GOT3 (cell line): ENCODE data around the gene FGGY.
"Not testable (repeated sequence)": the region's sequence is repeated elsewhere in the genome, so short reads cannot be mapped to it uniquely, and the experiment has no call there.

Experiments
- DNase-seq: peaks from one replicate; lab custom pipeline; 2025; ENCODE audit warnings: mixed read lengths; lab: John Stamatoyannopoulos, UW

FGGY gene, protein sequence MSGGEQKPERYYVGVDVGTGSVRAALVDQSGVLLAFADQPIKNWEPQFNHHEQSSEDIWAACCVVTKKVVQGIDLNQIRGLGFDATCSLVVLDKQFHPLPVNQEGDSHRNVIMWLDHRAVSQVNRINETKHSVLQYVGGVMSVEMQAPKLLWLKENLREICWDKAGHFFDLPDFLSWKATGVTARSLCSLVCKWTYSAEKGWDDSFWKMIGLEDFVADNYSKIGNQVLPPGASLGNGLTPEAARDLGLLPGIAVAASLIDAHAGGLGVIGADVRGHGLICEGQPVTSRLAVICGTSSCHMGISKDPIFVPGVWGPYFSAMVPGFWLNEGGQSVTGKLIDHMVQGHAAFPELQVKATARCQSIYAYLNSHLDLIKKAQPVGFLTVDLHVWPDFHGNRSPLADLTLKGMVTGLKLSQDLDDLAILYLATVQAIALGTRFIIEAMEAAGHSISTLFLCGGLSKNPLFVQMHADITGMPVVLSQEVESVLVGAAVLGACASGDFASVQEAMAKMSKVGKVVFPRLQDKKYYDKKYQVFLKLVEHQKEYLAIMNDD

DNA sequence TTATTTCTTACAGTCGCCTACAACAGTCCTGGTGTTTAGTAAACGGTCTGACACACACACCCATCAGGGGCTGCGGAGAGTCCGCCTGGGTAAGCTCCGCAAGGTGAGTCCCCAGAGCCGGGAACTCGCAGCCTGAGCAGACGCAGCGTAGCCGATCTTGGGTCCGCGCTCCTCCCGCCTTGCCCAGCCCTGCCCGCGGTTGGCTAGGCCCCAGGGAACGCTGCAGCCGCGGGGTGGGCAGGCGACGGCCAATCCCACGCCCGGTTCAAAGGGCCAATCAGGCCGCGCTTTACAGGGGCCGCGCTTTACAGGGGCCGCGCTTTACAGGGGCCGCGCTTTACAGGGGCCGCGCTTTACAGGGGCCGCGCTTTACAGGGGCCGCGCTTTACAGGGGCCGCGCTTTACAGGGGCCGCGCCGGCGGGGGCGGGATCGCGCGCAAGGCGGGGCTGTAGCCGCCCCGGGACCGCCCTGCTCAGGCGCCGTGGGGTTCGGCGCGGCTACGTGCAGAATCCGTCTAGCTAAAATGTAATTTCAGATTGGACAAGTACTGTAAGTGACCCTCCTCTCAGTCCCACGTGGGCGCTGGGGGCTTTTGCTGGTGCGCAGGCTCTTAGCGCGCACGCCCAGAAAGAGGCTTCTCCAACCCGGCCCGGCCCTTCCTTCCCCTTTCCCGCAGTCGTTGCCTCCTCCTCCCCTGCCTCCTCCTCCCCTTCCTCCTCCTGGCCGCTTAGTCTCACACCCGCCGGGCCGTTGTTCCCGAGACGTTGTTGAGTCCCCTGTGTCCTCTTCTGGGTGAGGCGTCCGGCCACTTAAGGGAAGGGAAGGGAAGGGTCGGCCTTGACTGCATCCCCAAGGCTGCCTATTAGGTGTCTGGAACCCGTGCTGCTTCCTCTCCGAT lies at the start of gene FGGY:
Gene FGGY (plus strand): TSS at position 737 of the 899 bp plus-strand sequence. CDS start 24,456 bp downstream, outside the sequence.
- peak; percentile 91 for DNase-seq

DNA sequence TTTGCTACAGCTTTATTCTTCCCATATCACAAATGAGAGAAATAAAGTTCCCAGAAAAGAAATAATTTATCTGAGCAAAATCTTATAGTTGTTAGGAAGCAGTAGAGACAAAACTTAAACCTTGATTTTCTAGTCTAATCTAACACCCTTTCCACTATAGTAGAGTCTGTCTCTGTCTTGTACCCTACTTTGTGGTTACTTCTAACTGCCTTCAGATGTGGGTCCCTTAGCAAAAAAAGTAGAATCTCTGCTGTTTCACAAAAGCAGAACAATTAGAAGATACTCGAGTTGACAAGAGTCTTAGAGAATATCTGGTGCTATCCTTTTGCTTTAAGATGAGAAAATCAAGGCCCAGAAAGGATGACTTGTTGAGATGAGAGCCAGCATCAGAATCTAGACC lies 48.1 kb upstream of the FGGY start:
- DNase-seq: no peak

DNA sequence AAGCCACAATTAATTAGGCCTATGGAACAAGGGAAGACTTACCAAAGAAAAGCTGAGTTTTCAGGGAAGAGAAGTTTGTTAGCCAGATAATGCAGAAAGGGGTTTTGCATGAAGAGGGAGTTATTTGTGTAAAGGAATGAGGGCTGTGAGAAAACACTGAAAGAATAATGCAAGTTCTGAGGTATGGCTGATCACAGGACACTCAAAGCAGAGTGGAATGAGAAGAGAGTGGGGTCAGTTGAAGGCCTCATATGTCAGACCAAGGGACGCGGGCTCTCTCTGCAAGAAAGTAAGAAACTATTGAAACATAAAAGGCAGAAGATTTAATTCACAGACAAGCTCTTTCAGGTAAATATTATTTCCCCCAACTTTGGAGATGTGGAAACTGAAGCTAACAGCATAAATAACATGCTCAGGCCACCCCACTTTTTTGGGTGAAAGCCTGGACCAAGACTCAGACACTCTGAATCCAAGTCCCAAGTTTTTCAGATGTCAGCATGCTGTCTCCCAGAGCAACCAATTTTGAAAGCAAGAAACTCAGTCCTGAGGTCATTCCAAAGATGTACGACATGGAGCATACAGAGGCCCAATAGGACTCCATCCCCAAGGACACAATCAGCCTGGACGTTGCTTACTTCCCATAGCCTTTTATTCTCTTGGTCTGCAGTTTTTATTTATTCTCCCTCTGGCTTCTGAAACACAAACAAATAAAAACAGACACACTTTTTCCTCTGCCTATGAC lies 47.3 kb upstream of the FGGY start:
- DNase-seq: no peak

DNA sequence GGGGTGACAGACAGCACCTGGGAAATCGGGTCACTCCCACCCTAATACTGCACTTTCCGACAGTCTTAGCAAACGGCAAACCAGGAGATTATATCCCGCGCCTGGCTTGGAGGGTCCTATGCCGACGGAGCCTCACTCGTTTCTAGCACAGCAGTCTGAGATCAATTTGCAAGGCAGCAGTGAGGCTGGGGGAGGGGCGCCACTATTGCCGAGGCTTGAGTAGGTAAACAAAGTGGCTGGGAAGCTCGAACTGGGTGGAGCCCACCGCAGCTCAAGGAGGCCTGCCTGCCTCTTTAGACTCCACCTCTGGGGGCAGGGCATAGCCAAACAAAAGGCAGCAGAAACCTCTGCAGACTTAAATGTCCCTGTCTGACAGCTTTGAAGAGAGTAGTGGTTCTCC lies 45.8 kb upstream of the FGGY start:
- not testable (repeated sequence) for DNase-seq

DNA sequence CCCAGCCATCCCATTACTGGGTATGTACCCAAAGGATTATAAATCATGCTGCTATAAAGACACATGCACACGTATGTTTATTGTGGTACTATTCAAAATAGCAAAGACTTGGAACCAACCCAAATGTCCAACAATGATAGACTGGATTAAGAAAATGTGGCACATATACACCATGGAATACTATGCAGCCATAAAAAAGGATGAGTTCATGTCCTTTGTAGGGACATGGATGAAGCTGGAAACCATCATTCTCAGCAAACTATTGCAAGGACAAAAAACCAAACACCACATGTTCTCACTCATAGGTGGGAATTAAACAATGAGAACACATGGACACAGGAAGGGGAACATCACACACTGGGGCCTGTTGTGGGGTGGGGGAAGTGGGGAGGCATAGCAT lies 40.5 kb upstream of the FGGY start:
- not testable (repeated sequence) for DNase-seq

DNA sequence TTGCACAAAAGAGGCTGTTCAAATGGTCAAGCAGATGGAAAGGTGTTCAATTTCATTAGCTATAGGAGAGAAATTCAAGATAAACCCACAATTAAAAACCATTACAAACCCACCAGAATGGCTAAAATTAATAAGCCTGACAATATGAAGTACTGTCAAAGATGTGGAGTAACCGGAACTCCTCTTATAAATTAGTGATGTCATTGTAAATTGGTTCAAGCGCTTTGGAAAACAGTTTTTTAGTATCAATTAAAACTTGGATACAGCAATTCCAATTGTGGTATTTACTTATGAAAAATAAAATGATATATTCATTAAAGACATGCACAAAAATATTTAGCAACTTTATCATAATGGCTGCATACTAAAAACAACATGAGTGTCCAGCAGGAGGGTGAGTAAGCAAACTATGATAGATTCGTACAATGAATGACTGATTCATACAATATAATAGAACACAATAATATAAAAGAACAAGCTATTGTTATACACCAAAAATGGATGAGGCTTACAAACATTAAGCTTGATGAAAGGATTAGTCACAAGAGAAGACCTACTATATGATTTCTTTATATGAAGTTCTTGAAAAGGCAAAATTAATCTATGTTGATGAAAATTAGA lies 38.4 kb upstream of the FGGY start:
- DNase-seq: no peak

DNA sequence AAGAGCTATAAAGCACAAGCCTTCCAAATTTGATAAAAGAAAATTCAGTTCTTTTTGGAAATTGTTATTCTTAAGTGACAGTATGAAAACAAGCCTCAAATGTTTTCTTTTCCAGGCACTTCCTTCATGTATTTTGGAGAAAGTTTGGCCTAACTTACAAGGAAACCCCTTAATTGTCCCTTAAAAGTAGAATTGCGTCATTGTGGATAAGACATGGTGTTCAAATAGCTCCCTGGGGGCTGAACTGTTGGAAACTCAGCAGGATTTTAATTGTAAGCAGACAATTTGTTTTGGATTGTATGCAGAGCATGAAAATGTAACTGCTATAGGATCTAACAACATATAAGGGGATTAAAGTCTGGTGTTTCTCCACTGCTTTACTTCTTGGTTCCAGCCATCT lies 35.4 kb upstream of the FGGY start:
- no peak for DNase-seq

DNA sequence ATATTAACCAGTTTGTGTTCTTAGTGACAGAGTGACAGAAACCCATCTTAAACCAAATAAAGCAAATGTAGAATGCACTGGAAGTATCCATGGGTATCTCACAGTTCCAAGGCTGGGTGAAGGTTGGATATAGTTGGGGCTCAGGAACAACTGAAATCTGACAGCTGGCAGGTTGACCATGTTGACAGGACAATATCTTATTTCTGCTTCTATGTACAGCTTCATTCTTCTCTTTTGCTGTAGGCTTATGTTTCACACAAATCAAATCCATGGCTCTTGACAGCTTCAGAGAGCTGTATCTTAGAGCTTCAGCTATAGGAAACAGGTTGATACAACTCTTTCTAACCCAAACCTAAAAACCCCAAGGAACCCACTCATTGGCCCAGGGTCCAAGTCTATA lies 34.3 kb upstream of the FGGY start:
- DNase-seq: no peak

DNA sequence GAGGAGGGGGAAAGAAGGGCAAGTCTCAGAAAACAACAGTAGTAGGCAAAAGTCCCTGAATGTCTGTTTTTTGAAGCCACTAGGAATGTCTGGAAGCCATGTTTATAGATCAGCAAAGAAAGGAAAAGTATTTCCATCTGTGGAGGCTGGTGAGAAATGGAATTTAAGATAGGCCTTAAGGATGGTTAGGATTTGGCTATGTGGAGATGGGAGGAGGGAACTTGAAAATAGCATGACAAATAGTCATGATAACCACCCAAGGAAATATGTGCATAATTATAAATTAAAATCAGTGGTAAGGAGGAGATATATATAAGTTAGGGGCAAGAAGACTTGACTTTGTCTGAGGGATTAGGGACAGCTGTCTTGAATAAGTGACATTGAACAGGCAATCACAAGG lies 33.8 kb upstream of the FGGY start:
- no peak for DNase-seq

DNA sequence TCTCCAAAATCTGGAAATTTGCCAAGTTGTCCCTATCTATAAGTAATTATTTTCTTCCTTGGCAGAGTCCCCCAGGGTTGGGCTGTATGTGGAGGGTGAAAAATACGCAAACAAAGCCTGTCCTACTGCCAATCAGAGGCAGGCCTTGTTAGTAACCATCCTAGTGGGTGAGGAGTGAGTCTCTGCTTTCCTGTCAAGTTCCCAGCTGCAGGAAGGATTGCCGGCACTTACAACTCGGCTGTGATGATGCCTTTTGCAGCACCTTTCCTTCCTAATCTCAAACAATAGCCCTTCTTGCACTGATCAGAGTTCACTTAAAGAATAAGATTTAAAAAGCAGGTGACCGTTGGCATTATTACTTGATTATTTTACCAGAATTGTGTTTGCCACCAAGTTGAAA lies 31.3 kb upstream of the FGGY start:
- no peak for DNase-seq

DNA sequence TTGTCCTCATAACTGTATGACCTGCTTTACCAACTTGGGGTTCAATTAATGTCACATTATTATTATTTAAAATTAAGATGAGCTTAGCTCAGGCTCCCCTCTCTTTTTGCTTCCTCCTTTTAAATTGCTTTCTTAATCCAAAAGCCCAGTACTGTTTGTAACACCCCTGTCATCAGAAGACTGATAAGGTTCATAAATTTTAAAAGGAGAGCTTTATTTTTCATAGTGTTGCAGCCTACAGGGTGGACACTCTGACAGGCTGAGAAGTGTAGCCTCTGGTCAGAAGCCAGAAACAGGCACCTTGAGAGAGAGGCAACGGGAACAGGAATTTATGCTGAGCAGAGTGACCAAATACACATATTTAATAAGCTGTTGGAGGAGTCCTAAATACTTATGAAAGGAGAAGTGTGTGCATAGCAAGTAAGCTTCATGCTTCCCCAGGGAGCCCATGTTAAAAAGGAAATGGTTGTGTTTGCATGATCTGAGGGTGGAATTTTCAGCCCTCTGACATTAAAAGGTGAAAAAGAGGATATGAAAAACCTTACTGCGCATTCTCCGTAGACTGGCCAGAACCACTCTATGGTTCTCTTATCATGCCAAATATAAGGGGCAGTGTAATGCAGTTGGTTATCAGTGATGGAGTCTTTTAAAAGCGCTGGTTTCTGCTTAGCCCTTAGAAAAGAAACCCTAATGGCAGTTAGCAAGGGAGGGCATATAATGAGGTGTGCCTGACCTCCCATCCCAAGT lies 30.5 kb upstream of the FGGY start:
- no peak for DNase-seq

DNA sequence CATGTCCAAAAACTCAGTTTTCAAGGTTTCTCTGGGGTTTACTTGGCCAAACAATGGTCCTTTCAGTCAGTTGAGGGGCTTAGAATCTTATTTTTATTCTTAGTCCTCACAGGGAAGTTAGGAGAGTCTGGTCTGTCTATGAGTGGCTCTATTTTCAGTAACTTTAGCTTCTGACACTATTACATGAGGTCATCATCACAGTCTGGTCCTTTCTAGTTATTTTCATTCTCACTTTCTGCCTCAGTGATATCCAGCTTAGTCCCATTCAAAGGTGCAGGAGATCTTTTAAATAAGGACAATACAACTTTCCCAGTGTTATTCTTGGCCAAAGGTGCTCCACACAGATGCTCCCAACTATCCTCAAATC lies 30.0 kb upstream of the FGGY start:
- DNase-seq: no peak

DNA sequence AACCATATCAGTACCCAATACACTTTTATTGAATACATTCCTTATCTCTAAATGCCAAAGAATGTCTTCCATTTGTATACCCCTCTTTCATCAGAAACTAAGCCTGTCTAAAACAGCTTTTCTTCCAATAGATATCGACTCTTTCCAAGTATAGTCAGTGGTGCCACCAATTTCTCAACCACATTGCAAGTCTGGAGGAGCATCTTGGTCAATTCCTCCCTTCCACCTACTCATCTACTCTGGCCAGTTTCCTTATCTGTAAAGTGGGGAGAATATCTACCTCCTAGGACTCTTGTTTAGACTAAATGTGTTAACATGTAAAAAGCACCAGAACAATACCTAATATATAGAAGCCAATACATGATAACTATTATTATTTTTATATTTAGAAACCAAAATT lies 28.5 kb upstream of the FGGY start:
- DNase-seq: no peak

DNA sequence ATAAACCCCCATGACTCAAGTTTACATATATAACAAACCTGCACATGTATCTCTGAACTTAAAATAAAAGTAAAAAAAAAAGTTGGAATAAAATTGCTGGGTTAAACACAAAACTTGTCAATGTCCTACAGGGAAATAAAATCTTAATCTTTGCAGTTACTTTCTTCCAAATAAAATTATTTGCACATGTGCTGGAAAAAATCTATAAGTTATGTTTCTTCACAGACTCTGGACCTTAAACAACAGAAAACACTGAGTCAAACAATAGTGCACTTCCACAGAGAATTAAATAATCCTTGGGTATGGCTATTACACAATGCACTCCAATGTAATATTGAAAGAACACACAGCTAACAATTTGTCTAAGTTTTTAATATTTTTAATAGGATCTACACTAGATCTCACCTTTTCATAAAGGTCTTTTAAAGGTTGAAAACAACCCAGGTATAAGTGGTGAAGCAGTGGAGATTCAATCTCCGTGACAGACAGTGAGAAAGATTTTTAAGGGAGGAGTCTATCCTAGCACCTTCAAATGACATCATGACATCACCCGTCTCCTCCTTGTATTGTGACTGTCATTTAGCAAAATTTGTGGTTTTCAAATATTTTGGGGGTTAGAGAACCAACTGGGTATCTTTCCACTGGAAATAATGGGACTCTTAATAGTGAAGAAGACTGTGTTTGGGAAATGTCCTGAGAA lies 25.2 kb upstream of the FGGY start:
- no peak for DNase-seq

DNA sequence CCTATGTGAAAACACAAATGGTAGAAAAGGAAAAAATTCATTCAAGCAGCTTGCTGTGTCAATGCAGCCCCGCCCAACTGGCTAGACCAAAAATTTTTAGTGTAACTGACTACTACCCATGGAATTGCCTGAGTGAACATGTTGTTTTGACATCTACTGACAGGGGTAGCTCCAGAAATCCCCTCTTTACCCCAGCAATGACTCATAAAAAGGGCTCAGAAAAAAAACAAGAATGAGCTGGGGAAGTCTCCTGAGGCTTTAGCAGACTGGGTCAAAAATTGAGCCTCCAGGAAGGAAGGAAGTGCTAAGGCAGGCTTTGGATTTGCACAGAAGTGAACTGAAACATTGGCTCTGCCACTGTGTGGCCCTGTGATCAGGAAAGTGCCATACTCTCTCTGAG lies 24.4 kb upstream of the FGGY start:
- DNase-seq: no peak

DNA sequence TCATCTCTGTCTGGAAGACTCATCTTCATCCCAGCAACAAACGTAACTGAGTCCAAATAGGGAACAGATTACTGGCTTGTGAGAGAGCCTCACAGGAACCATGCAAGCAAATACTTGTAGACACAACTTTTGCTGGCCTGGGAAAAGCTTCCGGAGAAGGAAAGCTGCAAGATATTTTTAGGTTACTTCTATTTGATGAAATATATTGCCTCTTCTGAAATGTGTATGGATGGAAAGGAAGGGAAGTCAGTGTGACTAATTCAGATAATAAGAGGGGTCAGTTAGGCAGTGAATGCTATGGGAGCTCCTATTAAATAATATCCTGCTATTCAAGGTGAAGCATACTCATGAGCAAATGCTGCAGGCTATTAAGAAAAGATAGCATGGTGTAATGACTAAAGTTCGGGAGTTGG lies 20.4 kb upstream of the FGGY start:
- DNase-seq: no peak

DNA sequence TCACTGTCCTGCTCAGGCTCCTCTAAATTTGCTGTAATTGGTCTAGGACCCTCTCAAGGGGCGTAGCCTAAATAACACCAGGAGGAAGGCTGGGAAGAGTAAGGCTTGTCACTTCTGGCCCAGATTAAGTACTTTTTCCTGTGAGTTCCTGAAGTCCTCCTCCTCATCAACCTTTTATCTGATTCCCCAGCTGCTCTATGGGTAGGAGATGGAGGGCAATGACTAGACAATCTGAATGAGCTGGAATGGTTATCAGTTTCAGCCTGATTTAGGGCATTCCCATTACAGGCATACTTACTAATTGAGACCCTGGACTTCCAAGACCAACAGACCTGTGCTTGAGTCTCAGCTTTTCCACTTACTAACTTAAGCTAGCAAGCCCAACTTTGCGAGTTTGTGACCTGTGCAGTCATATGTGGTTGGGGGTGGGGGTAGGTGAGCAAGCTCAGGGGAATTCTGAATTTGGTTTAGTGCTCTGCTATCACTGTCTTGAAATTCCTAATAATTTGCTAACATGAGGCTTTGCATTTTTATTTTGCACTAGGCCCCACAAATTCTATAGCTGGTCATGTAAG lies 18.0 kb upstream of the FGGY start:
- DNase-seq: no peak

DNA sequence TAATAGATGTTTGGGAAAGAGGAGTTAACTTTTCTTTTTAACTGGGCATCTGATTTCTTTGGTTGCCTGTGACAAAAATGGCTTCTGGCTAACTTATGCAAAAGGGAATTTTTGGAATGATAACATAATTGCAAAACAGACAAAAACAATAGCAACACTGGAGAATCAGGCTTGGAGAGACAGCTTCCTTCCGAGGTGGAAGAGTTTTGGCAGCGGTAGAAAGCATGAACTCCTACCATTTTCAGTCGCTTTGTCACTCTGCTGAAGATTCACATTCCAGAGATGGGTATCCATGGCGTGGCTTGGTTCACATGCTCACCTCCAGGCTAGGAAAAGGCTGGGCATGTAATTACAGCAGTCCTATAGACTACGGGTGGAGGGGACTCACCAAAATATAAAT lies 17.2 kb upstream of the FGGY start:
- no peak for DNase-seq

DNA sequence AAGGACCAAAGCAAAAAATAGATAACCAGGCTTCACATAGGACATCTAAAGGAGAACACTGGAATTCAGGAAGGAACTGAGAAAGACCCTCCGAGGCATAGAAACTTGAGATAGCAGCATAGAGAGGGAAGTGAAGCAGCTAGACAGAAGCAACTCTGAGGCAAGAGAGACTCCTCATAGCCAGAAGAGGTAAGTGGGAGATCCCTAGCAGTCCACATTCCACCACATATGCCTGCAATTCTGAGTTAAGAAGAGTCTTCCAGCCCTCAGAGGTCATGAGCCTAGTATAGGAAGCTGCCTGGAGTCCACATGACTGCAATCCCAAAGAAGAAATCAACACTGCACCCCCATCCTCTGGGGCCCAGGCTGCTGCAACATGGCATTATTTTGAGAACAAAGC lies 13.9 kb upstream of the FGGY start:
- no peak for DNase-seq

DNA sequence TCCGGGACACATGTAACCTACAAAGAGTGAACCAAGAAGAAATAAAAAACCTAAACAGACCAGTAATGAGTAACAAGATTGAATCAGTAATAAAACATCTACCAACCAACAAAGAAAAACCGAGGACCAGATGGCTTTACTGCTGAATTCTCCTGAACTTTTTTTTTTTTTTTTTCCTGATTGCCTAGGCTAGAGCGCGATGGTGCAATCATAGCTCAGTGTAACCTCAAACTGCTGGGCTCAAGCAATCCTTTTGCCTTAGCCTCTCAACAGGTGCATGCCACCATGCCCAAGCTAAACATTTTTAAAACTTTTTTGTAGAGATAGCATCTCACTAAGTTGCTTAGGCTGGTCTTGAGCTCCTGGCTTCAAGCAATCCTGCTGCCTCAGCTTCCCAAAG lies 11.2 kb upstream of the FGGY start:
- DNase-seq: no peak
